HT1080 (cell line): ENCODE data around the gene NALCN. TPM values are rescaled to one million over a fixed set of nuclear protein-coding genes. Genes with fewer than 3 reads are reported as not detected.

Source experiments
- DNase-seq: peaks from one replicate; pipeline ENCODE4 v3.0.0-alpha.2; 2015; ENCODE audit warnings: low read depth
- total RNA-seq: library from RNA; depleted of rRNA; stranded (reverse); fragments of >200 nt; shearing (Covaris generic); gene quantifications from 2 replicates; pipeline ENCODE4 v1.2.3, GENCODE V29; 2014

NALCN gene
- total RNA-seq, 1 experiment from 2014 or later: 3.1 TPM

- no peak for DNase-seq
These were observed 207.0 kb downstream of the NALCN start for GRCh38 chr13:101209206-101209893.

GRCh38 chr13:101205408-101205807 lies 210.9 kb downstream of the NALCN start:
- no peak for DNase-seq

GRCh38 chr13:101204270-101205020 lies 211.9 kb downstream of the NALCN start:
- DNase-seq: no peak

DNA sequence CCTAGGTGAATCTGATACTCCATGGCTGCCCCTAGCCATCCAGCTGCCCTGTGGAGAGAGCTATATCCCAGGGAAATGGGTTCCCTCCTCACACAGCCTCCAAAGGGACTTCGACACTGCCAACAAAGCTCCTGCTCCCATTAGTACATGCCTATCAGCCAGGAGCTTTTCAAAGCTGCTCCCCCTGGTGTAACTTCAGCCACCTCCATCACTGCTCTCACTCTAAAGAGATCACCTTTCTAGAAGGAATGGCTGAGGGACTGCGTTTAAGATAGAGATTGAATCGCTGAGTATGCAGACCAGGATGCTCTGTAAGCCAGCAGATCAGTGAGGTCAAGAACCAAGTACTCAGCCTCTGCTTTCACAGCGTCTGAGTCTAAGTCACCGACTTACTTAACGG lies 213.7 kb downstream of the NALCN start:
- no peak for DNase-seq

- no peak for DNase-seq
These were observed 225.3 kb downstream of the NALCN start for GRCh38 chr13:101190976-101191375.

DNA sequence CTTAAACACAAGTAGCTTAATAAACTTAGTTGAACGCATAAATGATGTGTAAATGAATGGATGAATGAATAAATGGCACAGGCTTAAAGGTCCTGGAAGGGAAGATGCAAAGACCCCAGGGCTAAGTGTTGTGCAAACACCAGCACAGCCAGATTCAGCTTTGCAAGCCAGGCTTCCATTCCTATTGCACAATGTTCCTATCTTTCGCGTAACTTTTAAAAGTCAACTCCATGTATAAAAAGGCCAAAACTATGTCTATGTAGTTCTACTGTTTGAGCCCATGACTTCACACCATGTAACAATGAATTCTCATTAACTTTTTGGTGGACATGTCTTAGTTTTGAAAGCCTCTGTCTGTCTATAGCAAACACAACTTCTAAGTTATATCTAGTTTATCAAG lies 226.0 kb downstream of the NALCN start:
- DNase-seq: no peak

DNA sequence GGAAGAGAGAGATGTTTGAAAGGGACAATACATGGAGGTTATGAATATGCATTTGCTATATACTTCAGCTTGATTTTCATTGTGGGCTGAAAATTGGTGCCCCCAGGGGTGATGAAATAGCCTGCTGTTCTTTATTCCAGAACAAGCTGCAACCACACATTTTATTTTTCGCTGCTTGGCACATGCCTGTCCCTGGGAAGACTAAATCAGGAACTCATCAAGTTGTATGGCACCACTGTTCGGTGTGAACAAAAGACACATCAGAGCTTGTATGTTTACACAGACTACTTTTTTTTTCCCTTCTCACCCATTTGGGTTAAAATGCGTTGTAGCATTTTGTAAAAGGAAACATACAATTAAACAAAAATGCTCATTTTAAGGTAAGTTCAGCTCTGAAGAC lies 230.7 kb downstream of the NALCN start:
- no peak for DNase-seq

DNA sequence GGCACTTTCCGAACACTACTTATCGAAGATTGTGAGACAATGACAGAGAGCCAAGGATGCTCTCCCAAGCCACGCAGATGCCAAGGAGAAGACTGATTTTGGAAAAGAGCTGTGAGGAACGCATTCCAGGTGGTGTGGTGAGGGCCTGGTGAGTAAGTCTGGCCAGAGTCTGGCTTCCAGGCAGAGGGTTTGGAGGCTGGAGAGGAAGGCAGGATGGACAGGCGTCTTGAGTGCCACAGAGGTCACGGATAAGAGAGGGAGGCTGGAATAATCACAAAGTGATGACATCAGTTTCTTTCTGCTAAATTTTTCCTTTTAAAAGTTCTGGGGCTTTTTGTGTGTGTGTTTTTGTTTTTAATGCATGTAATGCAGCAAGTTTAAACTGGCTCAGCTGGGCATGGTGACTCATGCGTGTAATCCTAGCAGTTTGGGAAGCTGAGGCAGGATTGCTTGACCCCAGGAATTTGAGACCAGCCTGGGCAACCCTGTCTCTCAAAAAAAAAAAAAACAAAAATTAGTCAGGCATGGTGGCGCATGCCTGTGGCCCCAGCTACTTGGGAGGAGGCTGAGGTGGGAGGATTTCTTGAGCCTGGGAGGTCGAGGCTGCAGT lies 235.1 kb downstream of the NALCN start:
- DNase-seq: no peak

DNA sequence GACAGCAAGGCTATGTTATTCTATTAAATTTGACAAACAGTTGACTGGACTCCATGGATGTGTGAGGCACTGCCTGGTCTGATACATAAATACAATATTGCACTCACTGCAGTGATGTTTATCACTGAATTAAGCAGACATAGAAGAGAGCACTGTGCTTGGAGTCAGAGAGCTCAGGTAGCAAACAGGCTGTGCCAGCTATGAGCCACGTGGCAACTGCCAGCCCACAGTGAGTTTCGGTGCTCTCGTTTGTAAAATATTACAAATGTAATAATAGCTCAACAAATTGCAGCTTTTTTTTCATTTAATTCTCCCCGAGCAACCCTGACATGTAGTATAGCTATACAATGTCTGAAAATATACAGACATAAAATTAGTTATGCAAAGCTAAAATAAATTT lies 237.3 kb downstream of the NALCN start:
- DNase-seq: no peak

DNA sequence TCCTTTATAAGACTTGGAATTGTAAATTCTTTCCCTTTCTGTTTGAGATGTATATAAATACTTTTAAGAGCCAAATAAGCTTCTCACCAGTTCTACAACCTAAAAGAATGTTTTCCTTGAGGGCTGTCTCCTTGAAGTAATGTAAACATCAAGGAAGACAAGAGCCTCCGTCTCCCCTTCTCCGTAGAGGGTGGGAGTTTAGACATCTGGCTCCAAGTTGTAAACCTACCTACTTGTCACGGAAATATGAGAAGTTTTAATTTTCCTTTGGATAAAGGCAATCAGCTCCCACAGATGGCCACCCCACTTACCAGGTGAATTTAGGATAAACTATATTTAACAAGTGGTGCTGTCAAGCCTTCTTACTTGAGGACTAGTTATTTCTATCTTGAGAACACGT lies 237.9 kb downstream of the NALCN start:
- DNase-seq: no peak

DNA sequence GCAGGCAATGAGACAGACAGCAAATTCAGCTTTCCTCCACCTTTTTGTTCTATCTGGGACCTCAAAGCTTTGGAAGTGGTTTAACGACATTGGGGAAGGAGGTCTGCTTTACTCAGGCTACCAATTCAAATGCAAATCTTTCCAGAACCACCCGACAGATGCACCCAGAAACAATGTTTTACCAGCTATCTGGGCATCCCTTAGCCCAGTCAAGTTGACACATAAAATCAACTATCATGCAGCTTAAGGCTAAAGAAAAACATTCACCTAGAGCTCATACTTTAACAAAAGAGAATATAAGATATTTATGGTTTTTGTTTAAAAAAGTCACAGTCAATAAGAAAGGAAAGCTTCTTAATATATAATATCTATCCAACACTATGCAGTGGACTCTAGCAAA lies 246.0 kb downstream of the NALCN start:
- DNase-seq: no peak

GRCh38 chr13:101157261-101157660 lies 259.0 kb downstream of the NALCN start:
- DNase-seq: no peak

DNA sequence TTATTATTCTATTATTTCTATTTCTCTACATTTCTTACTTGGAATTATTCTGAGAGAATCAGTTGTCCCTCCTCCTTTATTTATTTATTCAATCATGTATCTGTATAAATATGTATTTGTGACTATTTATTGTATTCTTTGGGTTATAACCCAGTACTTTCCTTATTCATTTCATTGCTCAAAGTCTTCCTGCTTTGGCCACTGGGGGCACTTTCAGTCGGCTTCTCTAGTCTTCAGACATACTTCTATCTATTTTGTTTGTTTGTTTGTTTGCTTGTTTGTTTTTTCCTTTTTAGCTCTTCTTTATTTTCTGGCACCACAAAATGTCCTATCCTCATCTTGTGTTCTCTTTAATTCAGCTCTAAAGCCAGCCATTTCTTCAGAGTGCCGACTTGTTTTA lies 260.4 kb downstream of the NALCN start:
- DNase-seq: no peak

DNA sequence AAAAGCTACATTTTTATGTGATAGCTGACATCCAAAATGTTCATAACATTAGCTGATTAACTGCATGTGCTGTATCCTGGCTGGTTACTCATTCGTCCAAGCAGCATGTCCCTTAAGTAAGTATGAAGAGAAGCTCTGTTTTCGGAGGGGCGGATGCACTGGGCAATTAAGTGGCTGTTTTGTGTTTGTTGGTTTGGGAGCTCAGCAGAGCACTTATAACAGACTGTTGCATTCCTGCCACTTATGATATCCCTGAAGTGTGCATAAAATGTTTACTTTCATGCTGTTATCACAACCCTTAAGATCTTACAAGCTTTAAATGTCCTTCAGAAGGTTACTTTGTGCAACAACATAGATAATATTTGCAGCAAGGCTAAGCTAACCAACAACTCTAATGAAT lies 264.1 kb downstream of the NALCN start:
- no peak for DNase-seq

DNA sequence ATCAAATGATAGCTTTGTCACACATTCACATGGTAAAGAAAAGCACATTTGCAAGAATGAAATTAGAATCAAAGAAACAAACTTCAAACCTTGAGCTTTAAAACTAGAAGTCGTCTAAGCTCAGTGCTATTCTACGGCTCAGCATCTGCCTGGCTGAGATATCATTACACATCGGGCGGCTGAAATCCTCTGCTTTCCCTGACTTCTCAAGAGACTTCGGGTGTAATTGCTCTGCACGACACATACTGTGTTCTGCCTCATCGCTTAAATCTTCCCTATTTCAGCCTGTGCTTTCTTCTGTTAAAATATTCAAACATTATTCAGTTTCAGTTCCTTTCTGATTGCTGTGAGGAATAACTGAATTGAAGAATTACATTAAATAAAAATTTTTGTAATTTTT lies 265.3 kb downstream of the NALCN start:
- no peak for DNase-seq

DNA sequence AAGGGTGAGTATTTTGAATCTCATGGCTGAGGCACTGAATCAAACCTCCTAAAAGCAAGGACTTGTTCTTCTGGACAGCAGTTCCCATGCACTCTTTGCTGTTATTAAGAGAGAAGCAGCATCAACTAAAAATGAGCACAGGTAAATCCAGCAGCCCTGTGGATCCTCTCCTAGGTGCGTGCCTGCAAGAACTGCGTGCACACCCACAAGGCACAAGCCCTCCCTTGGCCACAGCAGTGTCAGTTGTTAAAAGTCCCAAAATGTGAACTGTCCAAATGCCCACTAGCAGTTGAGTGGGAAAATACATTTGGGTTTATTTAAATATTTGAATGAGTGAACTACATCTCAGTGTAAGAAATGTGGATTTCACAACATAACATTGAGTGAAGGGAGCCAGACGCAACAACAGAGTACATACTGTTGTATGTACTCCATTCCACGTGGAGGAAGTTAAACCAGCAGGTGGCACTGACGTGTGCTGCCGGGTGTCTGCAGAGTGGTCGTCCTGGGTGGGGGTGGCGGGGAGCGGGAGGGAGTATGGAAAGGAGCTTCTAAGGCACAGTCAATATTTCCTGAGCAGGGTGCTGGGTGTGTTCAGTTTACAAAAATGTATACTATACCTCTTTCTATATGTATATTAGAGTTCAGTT lies 266.4 kb downstream of the NALCN start:
- DNase-seq: peak; percentile 45

DNA sequence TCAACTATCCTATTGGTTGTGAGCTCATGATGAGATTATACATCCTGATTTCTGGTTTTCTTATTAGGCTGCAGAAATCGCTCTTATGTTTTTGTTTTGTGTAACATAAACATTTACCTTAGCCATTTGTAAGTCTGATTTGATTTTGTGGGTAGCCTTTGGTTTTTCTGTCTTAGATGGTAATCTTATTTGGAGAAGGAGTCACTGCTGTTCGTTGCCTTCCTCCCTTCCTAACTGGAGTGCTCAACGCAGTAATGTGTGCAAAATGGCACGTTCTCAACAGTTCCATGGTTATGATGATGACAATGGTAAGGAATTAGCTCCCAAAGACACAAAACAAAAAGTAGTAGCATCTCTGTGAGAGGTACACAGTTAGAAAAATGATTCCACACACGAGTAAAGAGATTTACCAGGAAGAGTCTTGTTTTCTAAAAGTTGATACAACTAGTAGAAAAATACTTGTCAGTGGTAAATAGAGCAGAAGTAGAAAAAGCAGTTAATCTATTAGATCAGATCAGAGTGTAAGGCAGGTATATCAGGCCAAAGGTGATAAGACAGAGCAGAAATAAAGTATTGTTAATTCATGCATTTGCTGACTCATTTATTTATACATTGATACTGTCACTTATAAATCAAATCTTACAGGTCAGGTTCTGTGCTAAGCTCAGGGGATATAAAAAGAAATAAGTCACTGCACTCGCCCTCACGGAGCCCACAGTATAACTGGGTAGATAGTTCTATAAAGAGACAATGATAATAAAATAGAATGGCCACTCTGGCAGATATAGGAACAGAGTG lies 270.0 kb downstream of the NALCN start:
- DNase-seq: no peak

GRCh38 chr13:101144808-101145419 lies 271.4 kb downstream of the NALCN start:
- DNase-seq: peak; percentile 41

GRCh38 chr13:101140936-101141335 lies 275.4 kb downstream of the NALCN start:
- DNase-seq: no peak

- DNase-seq: no peak
These were observed 276.1 kb downstream of the NALCN start for GRCh38 chr13:101140087-101140770.
